Activated CD8-positive, alpha-beta memory T cell treated with anti-CD3 and anti-CD28 coated beads for 36 hours (primary cell): ENCODE results near the gene VPS13C. TPM values are rescaled to one million over a fixed set of nuclear protein-coding genes. Genes with fewer than 3 reads are reported as not detected.

Source experiments
- CTCF ChIA-PET: fragments of 350-600 bp; sonication (Branson Sonifier 250); formaldehyde crosslinking; loops from one replicate; lab custom pipeline; 2021; ENCODE audit warnings: antibody characterized with exemption; lab: Charles Lee
- POLR2A ChIA-PET: fragments of 350-600 bp; sonication (Branson Sonifier 250); formaldehyde crosslinking; loops from one replicate; lab custom pipeline; 2021; ENCODE audit warnings: antibody characterized with exemption; lab: Charles Lee
- total RNA-seq, 2 experiments: library from RNA; stranded (reverse); gene quantifications; one replicate each; pipeline ENCODE4 v1.2.3, GENCODE V29; 2021

Gene VPS13C
- total RNA-seq, result 10 to 100 TPM; 38.5 to 40.2 TPM

GRCh38 chr15:62060113-62060895 is at the start of gene VPS13C:
Gene VPS13C (minus strand): TSS chr15:62060447. CDS start chr15:62060374, 73 bp downstream.
- ChIA-PET CTCF (interaction anchor here (0.6 to 2.3 kb wide), 4 partner anchors 9 to 218 kb away, joined by 3 to 9 read pairs (median 5); no protein-coding TSS in a partner anchor), POLR2A (interaction anchor here (0.6 to 1.3 kb wide), 4 partner anchors 10 to 1137 kb away, joined by 3 to 5 read pairs (median 4); no protein-coding TSS in a partner anchor)

- CTCF ChIA-PET, result interaction anchor here (1.3 kb wide), 1 partner anchor 35 kb away, joined by 3 read pairs; no protein-coding TSS in a partner anchor
- POLR2A ChIA-PET, result no interaction called here
Measured at GRCh38 chr15:62109437-62109836, 49.2 kb upstream of the VPS13C start.

GRCh38 chr15:62108411-62108810 is 48.2 kb upstream of the VPS13C start:
- CTCF ChIA-PET, result no interaction called here

GRCh38 chr15:62107571-62108121 is 47.4 kb upstream of the VPS13C start:
- CTCF ChIA-PET, result no interaction called here
- POLR2A ChIA-PET, result no interaction called here

More at GRCh38 chr15:62108411-62108810, 48.2 kb upstream of the VPS13C start:
- POLR2A ChIA-PET, result no interaction called here

GRCh38 chr15:62106096-62106495 is 45.8 kb upstream of the VPS13C start:
- ChIA-PET CTCF (no interaction called here), POLR2A (no interaction called here)

GRCh38 chr15:62105266-62105665 is 45.0 kb upstream of the VPS13C start:
- CTCF ChIA-PET, result no interaction called here
- POLR2A ChIA-PET, result no interaction called here

GRCh38 chr15:62104846-62105245 is 44.6 kb upstream of the VPS13C start:
- ChIA-PET CTCF (no interaction called here), POLR2A (no interaction called here)

- CTCF ChIA-PET, result no interaction called here
- POLR2A ChIA-PET, result no interaction called here
Measured at GRCh38 chr15:62104401-62104800, 44.2 kb upstream of the VPS13C start.

GRCh38 chr15:62103431-62103830 is 43.2 kb upstream of the VPS13C start:
- ChIA-PET CTCF (no interaction called here), POLR2A (no interaction called here)

- ChIA-PET CTCF (no interaction called here), POLR2A (no interaction called here)
Measured at GRCh38 chr15:62099094-62099601, 38.9 kb upstream of the VPS13C start.

- ChIA-PET CTCF (no interaction called here), POLR2A (no interaction called here)
Measured at GRCh38 chr15:62094388-62094787, 34.1 kb upstream of the VPS13C start.

GRCh38 chr15:62093809-62094208 is 33.6 kb upstream of the VPS13C start:
- CTCF ChIA-PET, result no interaction called here
- POLR2A ChIA-PET, result no interaction called here

- CTCF ChIA-PET, result no interaction called here
- POLR2A ChIA-PET, result interaction anchor here (0.5 kb wide), 1 partner anchor 1551 kb away, joined by 8 read pairs; no protein-coding TSS in a partner anchor
Measured at GRCh38 chr15:62090988-62091387, 30.7 kb upstream of the VPS13C start.

- ChIA-PET CTCF (no interaction called here), POLR2A (no interaction called here)
Measured at GRCh38 chr15:62089616-62090015, 29.4 kb upstream of the VPS13C start.

GRCh38 chr15:62088353-62088693 is 28.1 kb upstream of the VPS13C start:
- POLR2A ChIA-PET, result no interaction called here
- CTCF ChIA-PET, result no interaction called here

GRCh38 chr15:62087671-62088352 is 27.6 kb upstream of the VPS13C start:
- CTCF ChIA-PET, result no interaction called here
- POLR2A ChIA-PET, result no interaction called here

GRCh38 chr15:62085740-62086139 is 25.5 kb upstream of the VPS13C start:
- ChIA-PET POLR2A (no interaction called here), CTCF (no interaction called here)

GRCh38 chr15:62083194-62084154 is 23.2 kb upstream of the VPS13C start:
- ChIA-PET CTCF (no interaction called here), POLR2A (no interaction called here)

GRCh38 chr15:62079594-62079993 is 19.3 kb upstream of the VPS13C start:
- CTCF ChIA-PET, result no interaction called here
- POLR2A ChIA-PET, result no interaction called here
